Calu3 (cell line): ENCODE results near the gene AKT3. TPM values are rescaled to one million over a fixed set of nuclear protein-coding genes. Genes with fewer than 3 reads are reported as not detected.

Experiments
- BruUV-seq: library from RNA; stranded (reverse); fragments of 400-500 nt; replicated peaks from 2 replicates; lab custom pipeline; 2021; lab: Mats Ljungman, UMichigan
- CTCF ChIA-PET: fragments of 300-600 bp; sonication (Branson Sonifier 250); formaldehyde crosslinking; loops from one replicate; lab custom pipeline; 2022; ENCODE audit warnings: antibody characterized with exemption; lab: Charles Lee
- DNase-seq: peaks from one replicate; pipeline ENCODE4 v3.0.0; 2022
- H3K27ac Mint-ChIP-seq: one replicate; pipeline ENCODE4 v1.8.0; 2022; ENCODE audit warnings: mixed read lengths; ENCODE audit not compliant: unreplicated experiment
- H3K27me3 Mint-ChIP-seq: one replicate; pipeline ENCODE4 v1.8.0; 2022; ENCODE audit warnings: mixed read lengths; ENCODE audit not compliant: unreplicated experiment
- H3K36me3 Mint-ChIP-seq: one replicate; pipeline ENCODE4 v1.8.0; 2022; ENCODE audit warnings: mild to moderate bottlenecking, moderate library complexity, mixed read lengths; ENCODE audit not compliant: insufficient read depth, unreplicated experiment
- H3K4me1 Mint-ChIP-seq: one replicate; pipeline ENCODE4 v1.8.0; 2022; ENCODE audit warnings: mild to moderate bottlenecking, low read depth, mixed read lengths; ENCODE audit not compliant: unreplicated experiment
- H3K4me3 Mint-ChIP-seq: one replicate; pipeline ENCODE4 v1.8.0; 2022; ENCODE audit warnings: mild to moderate bottlenecking, low read depth, moderate library complexity, mixed read lengths; ENCODE audit not compliant: unreplicated experiment
- H3K9me3 Mint-ChIP-seq: one replicate; pipeline ENCODE4 v1.8.0; 2022; ENCODE audit warnings: low read depth, mixed read lengths; ENCODE audit not compliant: unreplicated experiment
- intact Hi-C: fragments of 100-400 bp; cut with micrococcal nuclease; formaldehyde crosslinking; loops from one replicate; pipeline ENCODE4 v1.10.0; 2022; ENCODE audit not compliant: unreplicated experiment
- total RNA-seq: library from RNA; stranded (reverse); gene quantifications from 2 replicates; pipeline ENCODE4 v1.2.3, GENCODE V29; 2022
- TF ChIP-seq, protein P1 (sequence below): fragments of 200-600 bp; IDR thresholded peaks from one replicate; pipeline ENCODE4 v1.8.0; 2022; ENCODE audit warnings: antibody characterized with exemption; ENCODE audit not compliant: unreplicated experiment

The AKT3 gene
- total RNA-seq, 1 experiment from 2014 or later, result 81.2 TPM

- Mint-ChIP-seq H3K4me1 (peaks cover 23% of the 10 kb centered on the region), H3K4me3 (no peak overlapping the region), H3K27me3 (no peaks in the 10 kb centered on the region), H3K27ac (no peak overlapping the region), H3K9me3 (no peaks in the 10 kb centered on the region), H3K36me3 (no peaks in the 10 kb centered on the region)
- BruUV-seq, result no TSS peak
- CTCF ChIA-PET, result no interaction called here
- intact Hi-C loops, result no loop called here
- DNase-seq, result no peak
- TF ChIP-seq, protein P1, sequence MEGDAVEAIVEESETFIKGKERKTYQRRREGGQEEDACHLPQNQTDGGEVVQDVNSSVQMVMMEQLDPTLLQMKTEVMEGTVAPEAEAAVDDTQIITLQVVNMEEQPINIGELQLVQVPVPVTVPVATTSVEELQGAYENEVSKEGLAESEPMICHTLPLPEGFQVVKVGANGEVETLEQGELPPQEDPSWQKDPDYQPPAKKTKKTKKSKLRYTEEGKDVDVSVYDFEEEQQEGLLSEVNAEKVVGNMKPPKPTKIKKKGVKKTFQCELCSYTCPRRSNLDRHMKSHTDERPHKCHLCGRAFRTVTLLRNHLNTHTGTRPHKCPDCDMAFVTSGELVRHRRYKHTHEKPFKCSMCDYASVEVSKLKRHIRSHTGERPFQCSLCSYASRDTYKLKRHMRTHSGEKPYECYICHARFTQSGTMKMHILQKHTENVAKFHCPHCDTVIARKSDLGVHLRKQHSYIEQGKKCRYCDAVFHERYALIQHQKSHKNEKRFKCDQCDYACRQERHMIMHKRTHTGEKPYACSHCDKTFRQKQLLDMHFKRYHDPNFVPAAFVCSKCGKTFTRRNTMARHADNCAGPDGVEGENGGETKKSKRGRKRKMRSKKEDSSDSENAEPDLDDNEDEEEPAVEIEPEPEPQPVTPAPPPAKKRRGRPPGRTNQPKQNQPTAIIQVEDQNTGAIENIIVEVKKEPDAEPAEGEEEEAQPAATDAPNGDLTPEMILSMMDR, result no peak
Measured at GRCh38 chr1:243796016-243796415, 54.0 kb downstream of the AKT3 start.

- TF ChIP-seq, protein P1, result no peak
- CTCF ChIA-PET, result interaction anchor here (0.6 kb wide), 1 partner anchor 392 kb away, joined by 3 read pairs; no protein-coding TSS in a partner anchor
- Mint-ChIP-seq H3K4me1 (peaks cover 12% of the 10 kb centered on the region), H3K27ac (no peak overlapping the region), H3K36me3 (no peaks in the 10 kb centered on the region), H3K27me3 (no peaks in the 10 kb centered on the region), H3K9me3 (no peaks in the 10 kb centered on the region), H3K4me3 (no peak overlapping the region)
- intact Hi-C loops, result no loop called here
- no TSS peak for BruUV-seq
- DNase-seq, result no peak
Measured at GRCh38 chr1:243793298-243793697, 56.7 kb downstream of the AKT3 start.

DNA sequence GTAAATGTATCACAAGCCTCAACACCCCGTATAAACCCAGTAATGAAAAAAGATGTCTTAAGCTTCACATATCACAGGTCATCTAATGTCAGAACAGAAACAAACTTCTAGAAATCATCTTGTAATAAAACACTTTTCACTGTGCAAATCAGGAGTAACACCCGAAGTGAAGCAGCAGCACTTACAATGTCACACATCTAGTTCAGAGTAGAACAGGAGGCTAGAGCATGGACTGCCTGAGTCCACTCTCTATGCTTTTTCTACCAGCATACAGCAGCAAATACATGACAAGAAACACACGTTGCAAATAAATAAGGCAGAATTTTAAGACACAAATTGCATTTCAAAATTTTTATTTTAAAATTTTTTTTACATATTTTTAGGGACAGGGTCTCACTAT lies 57.2 kb downstream of the AKT3 start:
- H3K36me3 Mint-ChIP-seq, result no peaks in the 10 kb centered on the region
- H3K9me3 Mint-ChIP-seq, result no peaks in the 10 kb centered on the region
- no TSS peak for BruUV-seq
- no peaks in the 10 kb centered on the region for H3K27me3 Mint-ChIP-seq
- peaks cover 11% of the 10 kb centered on the region for H3K4me1 Mint-ChIP-seq
- H3K27ac Mint-ChIP-seq, result no peak overlapping the region
- TF ChIP-seq, protein P1, result no peak
- DNase-seq, result no peak
- CTCF ChIA-PET, result interaction anchor here (0.6 to 1.0 kb wide), 3 partner anchors 10 to 393 kb away, joined by 3 to 5 read pairs (median 4); no protein-coding TSS in a partner anchor
- intact Hi-C loops, result no loop called here
- no peak overlapping the region for H3K4me3 Mint-ChIP-seq

DNA sequence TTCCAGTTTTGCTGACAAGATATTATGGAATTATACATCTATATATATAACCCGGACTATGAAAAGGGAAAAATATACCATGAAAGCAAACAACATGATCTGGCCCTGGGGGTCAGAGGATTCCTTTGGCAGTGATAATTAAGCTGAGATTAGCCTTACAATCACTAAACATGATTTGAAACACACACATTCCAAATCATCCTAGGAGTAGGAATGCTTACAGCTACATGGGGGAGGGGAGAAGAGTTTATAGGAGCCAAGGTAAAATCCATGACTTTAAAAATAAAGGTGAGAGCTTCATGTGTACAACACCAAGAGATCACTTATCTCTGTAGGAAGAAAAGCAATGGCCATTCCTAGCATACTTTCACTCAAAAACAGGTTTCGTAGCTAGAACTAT lies 57.6 kb downstream of the AKT3 start:
- TF ChIP-seq, protein P1, result no peak
- Mint-ChIP-seq H3K9me3 (no peaks in the 10 kb centered on the region), H3K27me3 (no peaks in the 10 kb centered on the region), H3K4me1 (peaks cover 16% of the 10 kb centered on the region), H3K4me3 (no peak overlapping the region), H3K36me3 (no peaks in the 10 kb centered on the region), H3K27ac (no peak overlapping the region)
- CTCF ChIA-PET, result interaction anchor here (0.6 to 1.0 kb wide), 3 partner anchors 11 to 364 kb away, joined by 3 to 5 read pairs (median 4); no protein-coding TSS in a partner anchor
- DNase-seq, result no peak
- intact Hi-C loops, result no loop called here
- BruUV-seq, result no TSS peak
